SK-N-SH (cell line): ENCODE data around the gene EIPR1. TPM values are rescaled to one million over a fixed set of nuclear protein-coding genes. Genes with fewer than 3 reads are reported as not detected.

ENCODE experiments used
- CTCF ChIA-PET: fragments of 300-600, 350-600 bp; formaldehyde crosslinking; extraction: SDS; loops from one replicate; lab custom pipeline; 2021; lab: Yijun Ruan, JAX
- POLR2A ChIA-PET: fragments of 350-600 bp; sonication (Branson Sonifier 250); formaldehyde crosslinking; extraction: SDS; loops from one replicate; lab custom pipeline; 2020; ENCODE audit warnings: antibody characterized with exemption, inconsistent platforms; lab: Yijun Ruan, JAX
- DNase-seq: peaks from one replicate; pipeline ENCODE4 v3.0.0; 2012
- H2AFZ ChIP-seq: fragments of 200-600 bp; sonication (generic); 2 replicates; pipeline ENCODE4 v1.8.1; 2016; ENCODE audit warnings: antibody characterized with exemption, mild to moderate bottlenecking, low read depth
- H3F3A ChIP-seq: fragments of 200-600 bp; sonication (generic); replicated peaks from 2 replicates; pipeline ENCODE3; 2016; ENCODE audit warnings: antibody characterized with exemption, mild to moderate bottlenecking; ENCODE audit not compliant: insufficient read depth
- H3K27ac ChIP-seq, 2 experiments: fragments of 200-500 bp in 1 of 2; fragments of 200-600 bp in 1 of 2; sonication (Bioruptor generic) in 1 of 2; sonication (generic), shearing (Covaris generic) in 1 of 2; 2 replicates each; pipeline versions ENCODE4 v1.5.1 to v1.6.1; 2014 to 2016; ENCODE audit warnings: low read depth in 2 of 2, inconsistent platforms in 1 of 2, low read length in 1 of 2, mild to moderate bottlenecking in 1 of 2, mixed read lengths in 1 of 2
- H3K27me3 ChIP-seq: fragments of 200-600 bp; sonication (generic), shearing (Covaris generic); 2 replicates; pipeline ENCODE4 v1.6.1; 2016; ENCODE audit warnings: mixed run types; ENCODE audit not compliant: insufficient read depth
- H3K36me3 ChIP-seq, 2 experiments: fragments of 200-500 bp in 1 of 2; fragments of 200-600 bp in 1 of 2; sonication (Bioruptor generic) in 1 of 2; sonication (generic) in 1 of 2; replicated peaks in 1 of 2; 2 replicates each; pipeline versions ENCODE3 to v1.5.1; 2014 to 2016; ENCODE audit warnings: low read length in 1 of 2, mild to moderate bottlenecking in 1 of 2; ENCODE audit not compliant: insufficient read depth in 2 of 2, control insufficient read depth in 1 of 2
- H3K4me1 ChIP-seq, 2 experiments: fragments of 200-500 bp in 1 of 2; fragments of 200-600 bp in 1 of 2; sonication (Bioruptor generic) in 1 of 2; sonication (generic), shearing (Covaris generic) in 1 of 2; 2 replicates each; pipeline versions ENCODE4 v1.5.1 to v1.6.1; 2014 to 2016; ENCODE audit warnings: low read depth in 1 of 2, low read length in 1 of 2, mixed run types in 1 of 2; ENCODE audit not compliant: insufficient read depth in 2 of 2, control insufficient read depth in 1 of 2
- H3K4me2 ChIP-seq: fragments of 200-600 bp; sonication (generic), shearing (Covaris generic); 2 replicates; pipeline ENCODE4 v1.6.1; 2017; ENCODE audit warnings: mixed run types
- H3K4me3 ChIP-seq, 2 experiments: fragments of 200-500 bp in 1 of 2; fragments of 200-600 bp in 1 of 2; sonication (Bioruptor generic) in 1 of 2; sonication (generic), shearing (Covaris generic) in 1 of 2; 2 replicates each; pipeline versions ENCODE4 v1.5.1 to v1.8.1; 2014 to 2016; ENCODE audit warnings: low read depth in 2 of 2, inconsistent platforms in 1 of 2, low read length in 1 of 2, mild to moderate bottlenecking in 1 of 2, mixed read lengths in 1 of 2, moderate library complexity in 1 of 2
- H3K79me2 ChIP-seq: fragments of 200-600 bp; sonication (generic); 2 replicates; pipeline ENCODE4 v1.8.1; 2017; ENCODE audit warnings: mild to moderate bottlenecking; ENCODE audit not compliant: insufficient read depth
- H3K9ac ChIP-seq: fragments of 200-600 bp; sonication (generic); 2 replicates; pipeline ENCODE4 v1.6.1; 2017; ENCODE audit warnings: mixed run types
- H3K9me2 ChIP-seq: fragments of 200-600 bp; sonication (generic); 2 replicates; pipeline ENCODE4 v1.6.1; 2017; ENCODE audit warnings: mixed run types
- H3K9me3 ChIP-seq: fragments of 200-600 bp; sonication (generic); 2 replicates; pipeline ENCODE4 v1.6.1; 2017; ENCODE audit warnings: mixed run types, mild to moderate bottlenecking, moderate library complexity
- H4K20me1 ChIP-seq: fragments of 200-600 bp; sonication (generic); 2 replicates; pipeline ENCODE4 v1.6.1; 2017; ENCODE audit warnings: mild to moderate bottlenecking, mixed run types; ENCODE audit not compliant: insufficient read depth
- CHD2 ChIP-seq: fragments of 150-350 bp; IDR thresholded peaks from 2 replicates; pipeline ENCODE4 v1.6.1; 2018; ENCODE audit warnings: low read length; ENCODE audit not compliant: partially characterized antibody
- ELF1 ChIP-seq: IDR thresholded peaks from 2 replicates; pipeline ENCODE4 v1.4.0; 2012
- EP300 ChIP-seq, 2 experiments: IDR thresholded peaks; 2 replicates each; pipeline versions ENCODE4 v1.4.0 to v1.6.1; 2012; ENCODE audit warnings: borderline replicate concordance in 1 of 2, low read depth in 1 of 2, low read length in 1 of 2
- FOSL2 ChIP-seq: IDR thresholded peaks from 2 replicates; pipeline ENCODE4 v1.4.0; 2012; ENCODE audit warnings: low read depth, mild to moderate bottlenecking, moderate library complexity, borderline replicate concordance
- GATA2 ChIP-seq: sonication (generic); formaldehyde crosslinking; IDR thresholded peaks from 2 replicates; pipeline ENCODE4 v1.5.0; 2020; ENCODE audit warnings: mild to moderate bottlenecking, missing genetic modification reagents
- JUND ChIP-seq: IDR thresholded peaks from 2 replicates; pipeline ENCODE4 v1.4.0; 2012
- MEF2A ChIP-seq: IDR thresholded peaks from 2 replicates; pipeline ENCODE4 v1.4.0; 2012; ENCODE audit warnings: low read depth, borderline replicate concordance
- MXI1 ChIP-seq: IDR thresholded peaks from 2 replicates; pipeline ENCODE4 v1.6.1; 2012; ENCODE audit warnings: mild to moderate bottlenecking, low read depth, low read length, improper control_type of control experiment
- RAD21 ChIP-seq: IDR thresholded peaks from 2 replicates; pipeline ENCODE4 v1.6.1; 2012; ENCODE audit warnings: mild to moderate bottlenecking, low read length
- RCOR1 ChIP-seq: fragments of 150-350 bp; IDR thresholded peaks from 2 replicates; pipeline ENCODE4 v1.6.1; 2017; ENCODE audit warnings: antibody characterized with exemption, low read length
- RFX5 ChIP-seq: IDR thresholded peaks from 2 replicates; pipeline ENCODE4 v1.6.1; 2012; ENCODE audit warnings: mild to moderate bottlenecking, improper control_type of control experiment, low read length
- TCF12 ChIP-seq: IDR thresholded peaks from 2 replicates; pipeline ENCODE4 v1.4.0; 2012
- WGBS: methylation state at CpG from one replicate; pipeline ENCODE4 v1.1.6; 2017; ENCODE audit warnings: low lambda C conversion rate; 5-methylcytosine and 5-hydroxymethylcytosine counted together
- polyA plus RNA-seq, 3 experiments: library from polyadenylated mRNA; depleted of rRNA; stranded (reverse); fragments of >200 nt; gene quantifications; 2 replicates each; pipeline ENCODE4 v1.2.3, GENCODE V29; 2012
- TF ChIP-seq, protein P1 (sequence below): fragments of 200-600 bp; sonication (generic); IDR thresholded peaks from 2 replicates; pipeline ENCODE4 v1.6.1; 2017; ENCODE audit warnings: antibody characterized with exemption, mild to moderate bottlenecking, moderate library complexity
- TF ChIP-seq, protein P2 (sequence below): fragments of 150-350 bp; IDR thresholded peaks from 2 replicates; pipeline ENCODE4 v1.6.1; 2017; ENCODE audit warnings: antibody characterized with exemption, low read length, low read depth, borderline replicate concordance
- TF ChIP-seq, protein P3 (sequence below): IDR thresholded peaks from 2 replicates; pipeline ENCODE4 v1.4.0; 2012; ENCODE audit warnings: low read depth, borderline replicate concordance
- TF ChIP-seq, protein P4 (sequence below): IDR thresholded peaks from 2 replicates; pipeline ENCODE4 v1.6.1; 2012; ENCODE audit warnings: mild to moderate bottlenecking, low read depth, low read length, moderate library complexity

EIPR1 gene
- polyA plus RNA-seq, 1 of the 3 experiments (the other 2 are of a cell fraction), result 85.9 TPM

- POLR2A ChIA-PET, result no interaction called here
- H2AFZ ChIP-seq, result no peak overlapping the region
- no peaks in the 10 kb centered on the region for H3K27me3 ChIP-seq
- H3K4me2 ChIP-seq, result no peak overlapping the region
- WGBS, result 99% methylated on average over 14 of the region's 14 CpGs
- peaks cover 7% of the 10 kb centered on the region; the same call in 1 of the 2 replicates for H3K79me2 ChIP-seq
- CTCF ChIA-PET, result interaction anchor here (1.1 to 8.9 kb wide), 7 partner anchors 13 to 35 kb away, joined by 3 to 132 read pairs (median 5); no protein-coding TSS in a partner anchor
- peaks cover 47 to 89% of the 10 kb centered on the region in 2 experiments for H3K36me3 ChIP-seq
- TF ChIP-seq, protein P1, sequence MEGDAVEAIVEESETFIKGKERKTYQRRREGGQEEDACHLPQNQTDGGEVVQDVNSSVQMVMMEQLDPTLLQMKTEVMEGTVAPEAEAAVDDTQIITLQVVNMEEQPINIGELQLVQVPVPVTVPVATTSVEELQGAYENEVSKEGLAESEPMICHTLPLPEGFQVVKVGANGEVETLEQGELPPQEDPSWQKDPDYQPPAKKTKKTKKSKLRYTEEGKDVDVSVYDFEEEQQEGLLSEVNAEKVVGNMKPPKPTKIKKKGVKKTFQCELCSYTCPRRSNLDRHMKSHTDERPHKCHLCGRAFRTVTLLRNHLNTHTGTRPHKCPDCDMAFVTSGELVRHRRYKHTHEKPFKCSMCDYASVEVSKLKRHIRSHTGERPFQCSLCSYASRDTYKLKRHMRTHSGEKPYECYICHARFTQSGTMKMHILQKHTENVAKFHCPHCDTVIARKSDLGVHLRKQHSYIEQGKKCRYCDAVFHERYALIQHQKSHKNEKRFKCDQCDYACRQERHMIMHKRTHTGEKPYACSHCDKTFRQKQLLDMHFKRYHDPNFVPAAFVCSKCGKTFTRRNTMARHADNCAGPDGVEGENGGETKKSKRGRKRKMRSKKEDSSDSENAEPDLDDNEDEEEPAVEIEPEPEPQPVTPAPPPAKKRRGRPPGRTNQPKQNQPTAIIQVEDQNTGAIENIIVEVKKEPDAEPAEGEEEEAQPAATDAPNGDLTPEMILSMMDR, result no peak
- no peak for TF ChIP-seq RAD21
- no peak for TF ChIP-seq GATA2 (CRISPR knock-in tag)
- no peak for TF ChIP-seq EP300 (IDR thresholded peaks at IDR 0.05; ENCODE audit: borderline replicate concordance in 1 of 2, low read depth in 1 of 2, low read length in 1 of 2)
- TF ChIP-seq TCF12, result no peak
- no peak for TF ChIP-seq ELF1
- TF ChIP-seq RFX5, result no peak
- no peak for TF ChIP-seq FOSL2
- TF ChIP-seq, protein P2, sequence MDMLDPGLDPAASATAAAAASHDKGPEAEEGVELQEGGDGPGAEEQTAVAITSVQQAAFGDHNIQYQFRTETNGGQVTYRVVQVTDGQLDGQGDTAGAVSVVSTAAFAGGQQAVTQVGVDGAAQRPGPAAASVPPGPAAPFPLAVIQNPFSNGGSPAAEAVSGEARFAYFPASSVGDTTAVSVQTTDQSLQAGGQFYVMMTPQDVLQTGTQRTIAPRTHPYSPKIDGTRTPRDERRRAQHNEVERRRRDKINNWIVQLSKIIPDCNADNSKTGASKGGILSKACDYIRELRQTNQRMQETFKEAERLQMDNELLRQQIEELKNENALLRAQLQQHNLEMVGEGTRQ, result no peak
- TF ChIP-seq MXI1, result no peak
- TF ChIP-seq MEF2A, result no peak
- TF ChIP-seq, protein P3, sequence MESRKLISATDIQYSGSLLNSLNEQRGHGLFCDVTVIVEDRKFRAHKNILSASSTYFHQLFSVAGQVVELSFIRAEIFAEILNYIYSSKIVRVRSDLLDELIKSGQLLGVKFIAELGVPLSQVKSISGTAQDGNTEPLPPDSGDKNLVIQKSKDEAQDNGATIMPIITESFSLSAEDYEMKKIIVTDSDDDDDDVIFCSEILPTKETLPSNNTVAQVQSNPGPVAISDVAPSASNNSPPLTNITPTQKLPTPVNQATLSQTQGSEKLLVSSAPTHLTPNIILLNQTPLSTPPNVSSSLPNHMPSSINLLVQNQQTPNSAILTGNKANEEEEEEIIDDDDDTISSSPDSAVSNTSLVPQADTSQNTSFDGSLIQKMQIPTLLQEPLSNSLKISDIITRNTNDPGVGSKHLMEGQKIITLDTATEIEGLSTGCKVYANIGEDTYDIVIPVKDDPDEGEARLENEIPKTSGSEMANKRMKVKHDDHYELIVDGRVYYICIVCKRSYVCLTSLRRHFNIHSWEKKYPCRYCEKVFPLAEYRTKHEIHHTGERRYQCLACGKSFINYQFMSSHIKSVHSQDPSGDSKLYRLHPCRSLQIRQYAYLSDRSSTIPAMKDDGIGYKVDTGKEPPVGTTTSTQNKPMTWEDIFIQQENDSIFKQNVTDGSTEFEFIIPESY, result no peak
- TF ChIP-seq RCOR1, result no peak
- TF ChIP-seq, protein P4, sequence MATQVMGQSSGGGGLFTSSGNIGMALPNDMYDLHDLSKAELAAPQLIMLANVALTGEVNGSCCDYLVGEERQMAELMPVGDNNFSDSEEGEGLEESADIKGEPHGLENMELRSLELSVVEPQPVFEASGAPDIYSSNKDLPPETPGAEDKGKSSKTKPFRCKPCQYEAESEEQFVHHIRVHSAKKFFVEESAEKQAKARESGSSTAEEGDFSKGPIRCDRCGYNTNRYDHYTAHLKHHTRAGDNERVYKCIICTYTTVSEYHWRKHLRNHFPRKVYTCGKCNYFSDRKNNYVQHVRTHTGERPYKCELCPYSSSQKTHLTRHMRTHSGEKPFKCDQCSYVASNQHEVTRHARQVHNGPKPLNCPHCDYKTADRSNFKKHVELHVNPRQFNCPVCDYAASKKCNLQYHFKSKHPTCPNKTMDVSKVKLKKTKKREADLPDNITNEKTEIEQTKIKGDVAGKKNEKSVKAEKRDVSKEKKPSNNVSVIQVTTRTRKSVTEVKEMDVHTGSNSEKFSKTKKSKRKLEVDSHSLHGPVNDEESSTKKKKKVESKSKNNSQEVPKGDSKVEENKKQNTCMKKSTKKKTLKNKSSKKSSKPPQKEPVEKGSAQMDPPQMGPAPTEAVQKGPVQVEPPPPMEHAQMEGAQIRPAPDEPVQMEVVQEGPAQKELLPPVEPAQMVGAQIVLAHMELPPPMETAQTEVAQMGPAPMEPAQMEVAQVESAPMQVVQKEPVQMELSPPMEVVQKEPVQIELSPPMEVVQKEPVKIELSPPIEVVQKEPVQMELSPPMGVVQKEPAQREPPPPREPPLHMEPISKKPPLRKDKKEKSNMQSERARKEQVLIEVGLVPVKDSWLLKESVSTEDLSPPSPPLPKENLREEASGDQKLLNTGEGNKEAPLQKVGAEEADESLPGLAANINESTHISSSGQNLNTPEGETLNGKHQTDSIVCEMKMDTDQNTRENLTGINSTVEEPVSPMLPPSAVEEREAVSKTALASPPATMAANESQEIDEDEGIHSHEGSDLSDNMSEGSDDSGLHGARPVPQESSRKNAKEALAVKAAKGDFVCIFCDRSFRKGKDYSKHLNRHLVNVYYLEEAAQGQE, result no peak
- no peak for TF ChIP-seq JUND
- no peak for TF ChIP-seq CHD2
- no peaks in the 10 kb centered on the region for H3K9me3 ChIP-seq
- H3K27ac ChIP-seq, result peak overlapping the region in 1 of 2 experiments; percentile 43; a peak in 1 of 4 replicates
- peaks cover 5 to 25% of the 10 kb centered on the region in 2 experiments; a peak in 2 of 4 replicates for H3K4me1 ChIP-seq
- no peaks in the 10 kb centered on the region for H3K9me2 ChIP-seq
- H3K9ac ChIP-seq, result no peak overlapping the region
- H4K20me1 ChIP-seq, result no peaks in the 10 kb centered on the region
- no peaks in the 10 kb centered on the region for H3F3A ChIP-seq
- no peak for DNase-seq
- H3K4me3 ChIP-seq, result no peak overlapping the region
Measured at GRCh38 chr2:3426615-3427014, 49.0 kb upstream of the EIPR1 start.
